ENCODE measurements around the gene CATSPER3. TPM values are rescaled to one million over a fixed set of nuclear protein-coding genes. Genes with fewer than 3 reads are reported as not detected.

CATSPER3 gene
- total RNA-seq, result 0.09 and 0.19 TPM in 2 replicates

DNA sequence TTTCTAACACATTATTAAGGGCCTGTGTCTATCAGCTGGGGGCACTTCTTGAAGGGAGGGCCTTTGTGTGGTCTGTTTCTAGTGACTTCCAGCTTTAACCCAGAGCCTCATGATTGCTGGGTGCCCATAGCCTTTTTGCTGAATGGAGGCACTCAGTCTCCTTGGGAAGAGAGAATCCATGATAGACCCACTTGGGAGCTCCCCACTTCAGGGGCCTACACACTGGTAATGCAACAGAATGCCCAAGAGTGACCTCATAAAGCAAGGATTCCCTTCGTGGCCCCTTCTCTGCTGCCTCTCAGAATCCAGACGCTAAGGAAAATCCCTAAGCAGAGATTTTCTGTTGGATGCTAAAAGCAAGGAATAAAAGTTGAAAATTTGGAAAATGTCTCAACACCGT, at the start of gene CATSPER3:
Gene CATSPER3 (plus strand): TSS at position 301 of the 400 bp plus-strand sequence. CDS start 85 bp downstream, at position 386.

DNA sequence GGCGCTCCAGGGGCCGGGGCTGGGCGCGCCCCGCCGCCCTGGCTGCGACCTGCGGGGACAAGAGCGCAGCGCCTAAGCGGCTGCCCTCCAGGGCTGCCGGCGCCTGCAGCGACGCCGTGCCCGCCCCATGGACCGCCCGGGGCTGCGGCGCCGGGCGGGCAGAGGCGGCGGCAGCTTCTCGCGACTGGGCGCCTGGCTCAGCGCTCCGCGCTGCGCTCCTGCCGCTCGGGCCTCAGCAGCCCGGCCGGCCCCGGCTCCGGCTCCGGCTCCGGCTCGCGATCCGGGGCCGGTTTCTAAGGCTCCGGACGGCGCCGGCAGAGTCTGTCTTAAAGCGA, 66.2 kb downstream of the CATSPER3 start, which contains the start of gene PITX1:
Gene PITX1 (minus strand): TSS at position 328 of the 335 bp plus-strand sequence. CDS start 347 bp downstream, outside the sequence.

Other genes with a start within 250 kb of the CATSPER3 start
- 37.5 and 52.8 TPM in 2 replicates for gene CAMLG, start 229.4 kb upstream of the CATSPER3 start, total RNA-seq
- gene DDX46, start 209.1 kb upstream of the CATSPER3 start, total RNA-seq, result 23.9 and 25.7 TPM in 2 replicates
- gene C5orf24, start 121.9 kb upstream of the CATSPER3 start, total RNA-seq, result 46.0 and 49.0 TPM in 2 replicates
- 43.6 and 80.9 TPM in 2 replicates for gene TXNDC15, start 93.5 kb upstream of the CATSPER3 start, total RNA-seq
- 3.1 and 6.3 TPM in 2 replicates for gene PCBD2, start 62.8 kb upstream of the CATSPER3 start, total RNA-seq
- gene PITX1, start 66.3 kb downstream of the CATSPER3 start, total RNA-seq, result 0.09 and 1.4 TPM in 2 replicates

All from endothelial cell of coronary artery (primary cell).